WTC11 (cell line): ENCODE data around the gene ZFP90. TPM values are rescaled to one million over a fixed set of nuclear protein-coding genes. Genes with fewer than 3 reads are reported as not detected.

ENCODE experiments used
- ATAC-seq: fragments of 200-7000 bp; cut with Tn5 transposase; 2 replicates; pipeline ENCODE4 v1.10.0; 2021; ENCODE audit warnings: mild to moderate bottlenecking, moderate library complexity
- CTCF ChIA-PET: fragments of 300-600 bp; sonication (Branson Sonifier 250); formaldehyde crosslinking; loops from one replicate; lab custom pipeline; 2021; ENCODE audit warnings: antibody characterized with exemption; lab: Charles Lee
- POLR2A ChIA-PET: fragments of 350-600 bp; sonication (Branson Sonifier 250); formaldehyde crosslinking; loops from one replicate; lab custom pipeline; 2021; ENCODE audit warnings: antibody characterized with exemption; lab: Charles Lee
- DNase-seq: peaks from one replicate; pipeline ENCODE4 v3.0.0; 2021; ENCODE audit warnings: low spot score
- H3K27ac Mint-ChIP-seq: 2 replicates; pipeline ENCODE4 v1.8.0; 2021; ENCODE audit warnings: mixed read lengths
- H3K27me3 Mint-ChIP-seq: 2 replicates; pipeline ENCODE4 v1.8.0; 2021; ENCODE audit warnings: low read depth, mild to moderate bottlenecking, moderate library complexity, mixed read lengths
- H3K36me3 Mint-ChIP-seq: 2 replicates; pipeline ENCODE4 v1.8.0; 2021; ENCODE audit warnings: mixed read lengths
- H3K4me1 Mint-ChIP-seq: 2 replicates; pipeline ENCODE4 v1.8.0; 2022; ENCODE audit warnings: mixed read lengths
- H3K4me3 Mint-ChIP-seq: 2 replicates; pipeline ENCODE4 v1.8.0; 2021; ENCODE audit warnings: mild to moderate bottlenecking, moderate library complexity, mixed read lengths
- H3K9me3 Mint-ChIP-seq: 2 replicates; pipeline ENCODE4 v1.8.0; 2021; ENCODE audit warnings: mixed read lengths
- AR ChIP-seq: fragments of 250-450 bp; sonication (Bioruptor Pico); IDR thresholded peaks from 2 replicates; pipeline ENCODE4 v1.9.0; 2021; ENCODE audit warnings: mild to moderate bottlenecking
- ATF6 ChIP-seq: sonication (generic); formaldehyde crosslinking; IDR thresholded peaks from 2 replicates; pipeline ENCODE4 v1.8.1; 2023; ENCODE audit warnings: mild to moderate bottlenecking, missing genetic modification reagents
- EMX1 ChIP-seq: fragments of 250-450 bp; sonication (Bioruptor Pico); IDR thresholded peaks from 2 replicates; pipeline ENCODE4 v1.8.0; 2021; ENCODE audit warnings: mild to moderate bottlenecking
- ESRRA ChIP-seq: sonication (generic); formaldehyde crosslinking; IDR thresholded peaks from 2 replicates; pipeline ENCODE4 v1.8.1; 2022; ENCODE audit warnings: mild to moderate bottlenecking, missing genetic modification reagents, borderline replicate concordance
- FOXP4 ChIP-seq: sonication (generic); formaldehyde crosslinking; IDR thresholded peaks from 2 replicates; pipeline ENCODE4 v1.8.0; 2022; ENCODE audit warnings: mild to moderate bottlenecking, missing genetic modification reagents
- HMGA2 ChIP-seq: fragments of 250-450 bp; sonication (Bioruptor Pico); IDR thresholded peaks from 2 replicates; pipeline ENCODE4 v1.4.0; 2021; ENCODE audit warnings: mild to moderate bottlenecking, moderate library complexity
- JAZF1 ChIP-seq: fragments of 250-450 bp; sonication (Bioruptor Pico); IDR thresholded peaks from 2 replicates; pipeline ENCODE4 v1.9.0; 2021; ENCODE audit warnings: moderate library complexity, mild to moderate bottlenecking, inconsistent platforms
- NFYB ChIP-seq: sonication (generic); formaldehyde crosslinking; conservative IDR thresholded peaks from 2 replicates; pipeline ENCODE4 v1.8.0; 2022; ENCODE audit warnings: low read depth, missing genetic modification reagents
- NR2C2 ChIP-seq: sonication (generic); formaldehyde crosslinking; IDR thresholded peaks from 2 replicates; pipeline ENCODE4 v1.8.0; 2022; ENCODE audit warnings: mild to moderate bottlenecking, missing genetic modification reagents
- PREB ChIP-seq: sonication (generic); formaldehyde crosslinking; IDR thresholded peaks from 2 replicates; pipeline ENCODE4 v1.8.1; 2022; ENCODE audit warnings: mild to moderate bottlenecking, missing genetic modification reagents, moderate library complexity, borderline replicate concordance
- RORB ChIP-seq: fragments of 250-450 bp; sonication (Bioruptor Pico); IDR thresholded peaks from 2 replicates; pipeline ENCODE4 v1.9.0; 2021; ENCODE audit warnings: mild to moderate bottlenecking
- STAT6 ChIP-seq: sonication (generic); formaldehyde crosslinking; conservative IDR thresholded peaks from 2 replicates; pipeline ENCODE4 v1.8.1; 2023; ENCODE audit warnings: mild to moderate bottlenecking, low read depth, missing genetic modification reagents, moderate library complexity
- TCF7 ChIP-seq: sonication (generic); formaldehyde crosslinking; IDR thresholded peaks from 2 replicates; pipeline ENCODE4 v1.8.0; 2022; ENCODE audit warnings: mild to moderate bottlenecking, low read depth, missing genetic modification reagents, moderate library complexity
- USF2 ChIP-seq: sonication (generic); formaldehyde crosslinking; IDR thresholded peaks from 2 replicates; pipeline ENCODE4 v1.8.1; 2023; ENCODE audit warnings: mild to moderate bottlenecking, missing genetic modification reagents, moderate library complexity
- ZBTB21 ChIP-seq: sonication (generic); formaldehyde crosslinking; IDR thresholded peaks from 2 replicates; pipeline ENCODE4 v1.8.1; 2023; ENCODE audit warnings: mild to moderate bottlenecking, missing genetic modification reagents, borderline replicate concordance
- ZNF138 ChIP-seq: sonication (generic); formaldehyde crosslinking; conservative IDR thresholded peaks from 2 replicates; pipeline ENCODE4 v1.8.1; 2022; ENCODE audit warnings: mild to moderate bottlenecking, moderate library complexity, missing genetic modification reagents
- ZNF232 ChIP-seq: sonication (generic); formaldehyde crosslinking; IDR thresholded peaks from 2 replicates; pipeline ENCODE4 v1.8.0; 2022; ENCODE audit warnings: mild to moderate bottlenecking, missing genetic modification reagents
- ZNF423 ChIP-seq: fragments of 250-450 bp; sonication (Bioruptor Pico); IDR thresholded peaks from 2 replicates; pipeline ENCODE4 v2.1.2; 2022; ENCODE audit warnings: mild to moderate bottlenecking, moderate library complexity
- total RNA-seq: library from RNA; stranded (reverse); gene quantifications from 3 replicates; pipeline ENCODE4 v1.2.3, GENCODE V29; 2021

The ZFP90 gene
- total RNA-seq, 1 experiment from 2014 or later, result 21.7 TPM

- 0 out of 2 replicates have a peak, but pooled peaks cover 3% of the 10 kb centered on the region for H3K4me1 Mint-ChIP-seq
- no peak for ATAC-seq
- H3K36me3 Mint-ChIP-seq, result no peaks in the 10 kb centered on the region
- CTCF ChIA-PET, result interaction anchor here (0.6 to 4.2 kb wide), 42 partner anchors 8 to 248 kb away, joined by 3 to 38 read pairs (median 6); partner anchors contain the start of genes CDH1, CDH3, SLC7A6 and SMPD3
- POLR2A ChIA-PET, result no interaction called here
- TF ChIP-seq JAZF1 (CRISPR knock-in tag), result no peak
- TF ChIP-seq RORB (CRISPR knock-in tag), result no peak
- TF ChIP-seq TCF7, result no peak
- no peak for TF ChIP-seq HMGA2 (CRISPR knock-in tag)
- TF ChIP-seq AR (CRISPR knock-in tag), result no peak
- TF ChIP-seq ZBTB21 (CRISPR knock-in tag), result no peak
- no peak for TF ChIP-seq ZNF138 (CRISPR knock-in tag)
- no peak for TF ChIP-seq STAT6 (CRISPR knock-in tag)
- TF ChIP-seq EMX1, result no peak
- no peak for TF ChIP-seq ZNF423
- no peak for TF ChIP-seq NR2C2
- TF ChIP-seq ESRRA (CRISPR knock-in tag), result no peak
- no peak for TF ChIP-seq FOXP4
- TF ChIP-seq NFYB (CRISPR knock-in tag), result no peak
- TF ChIP-seq ATF6, result no peak
- H3K27me3 Mint-ChIP-seq, result peaks cover 14% of the 10 kb centered on the region
- no peak for DNase-seq
- no peak overlapping the region for H3K4me3 Mint-ChIP-seq
- no peaks in the 10 kb centered on the region for H3K9me3 Mint-ChIP-seq
- H3K27ac Mint-ChIP-seq, result no peak overlapping the region
Observed at GRCh38 chr16:68510775-68511174, 28.3 kb upstream of the ZFP90 start.

- no peaks in the 10 kb centered on the region for H3K36me3 Mint-ChIP-seq
- H3K27me3 Mint-ChIP-seq, result peaks cover 15% of the 10 kb centered on the region
- TF ChIP-seq PREB (no peak), USF2 (CRISPR knock-in tag) (0 out of 2 replicates have a peak, but pooled peaks have one; percentile 19), ZNF232 (CRISPR knock-in tag) (no peak), ZNF138 (CRISPR knock-in tag) (no peak)
- CTCF ChIA-PET, result interaction anchor here (0.9 to 3.4 kb wide), 6 partner anchors 9 to 248 kb away, joined by 3 to 38 read pairs (median 8); partner anchors contain the start of gene SLC7A6
- H3K4me3 Mint-ChIP-seq, result no peak overlapping the region
- no peak overlapping the region for H3K27ac Mint-ChIP-seq
- ATAC-seq (no peak), DNase-seq (no peak)
- POLR2A ChIA-PET, result no interaction called here
- 0 out of 2 replicates have a peak, but pooled peaks cover 3% of the 10 kb centered on the region for H3K4me1 Mint-ChIP-seq
- H3K9me3 Mint-ChIP-seq, result no peaks in the 10 kb centered on the region
Observed at GRCh38 chr16:68512183-68512582, 26.9 kb upstream of the ZFP90 start.
